ENCODE data around the gene SPEG.
A peak's percentile ranks its signal among the peaks of the same experiment; 100 is the strongest.

The SPEG gene

DNA sequence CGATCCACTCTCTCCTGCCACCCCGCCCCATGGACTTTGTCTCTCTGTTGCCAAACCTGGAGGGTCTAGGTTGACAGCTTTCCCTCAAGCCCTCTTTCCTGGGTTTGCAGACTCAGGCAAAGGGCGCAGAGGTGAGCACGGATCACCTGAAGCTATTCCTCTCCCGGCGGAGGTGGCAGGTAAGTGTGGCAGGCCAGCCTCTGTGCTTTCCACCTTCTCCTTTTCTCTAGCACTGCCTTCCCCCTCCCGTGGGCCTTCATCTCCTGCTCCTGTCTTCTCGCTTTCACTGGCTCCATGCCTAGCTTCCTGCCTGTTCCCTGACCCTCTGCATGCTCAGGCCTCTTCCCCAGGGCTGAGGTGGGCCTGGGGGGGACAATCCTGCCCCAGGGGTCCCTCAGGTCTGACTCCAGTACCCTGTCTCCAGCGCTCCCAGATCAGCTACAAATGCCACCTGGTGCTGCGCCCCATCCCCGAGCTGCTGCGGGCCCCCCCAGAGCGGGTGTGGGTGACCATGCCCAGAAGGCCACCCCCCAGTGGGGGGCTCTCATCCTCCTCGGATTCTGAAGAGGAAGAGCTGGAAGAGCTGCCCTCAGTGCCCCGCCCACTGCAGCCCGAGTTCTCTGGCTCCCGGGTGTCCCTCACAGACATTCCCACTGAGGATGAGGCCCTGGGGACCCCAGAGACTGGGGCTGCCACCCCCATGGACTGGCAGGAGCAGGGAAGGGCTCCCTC, 48.2 kb downstream of the SPEG start:
- DNase-seq = no peak

DNA sequence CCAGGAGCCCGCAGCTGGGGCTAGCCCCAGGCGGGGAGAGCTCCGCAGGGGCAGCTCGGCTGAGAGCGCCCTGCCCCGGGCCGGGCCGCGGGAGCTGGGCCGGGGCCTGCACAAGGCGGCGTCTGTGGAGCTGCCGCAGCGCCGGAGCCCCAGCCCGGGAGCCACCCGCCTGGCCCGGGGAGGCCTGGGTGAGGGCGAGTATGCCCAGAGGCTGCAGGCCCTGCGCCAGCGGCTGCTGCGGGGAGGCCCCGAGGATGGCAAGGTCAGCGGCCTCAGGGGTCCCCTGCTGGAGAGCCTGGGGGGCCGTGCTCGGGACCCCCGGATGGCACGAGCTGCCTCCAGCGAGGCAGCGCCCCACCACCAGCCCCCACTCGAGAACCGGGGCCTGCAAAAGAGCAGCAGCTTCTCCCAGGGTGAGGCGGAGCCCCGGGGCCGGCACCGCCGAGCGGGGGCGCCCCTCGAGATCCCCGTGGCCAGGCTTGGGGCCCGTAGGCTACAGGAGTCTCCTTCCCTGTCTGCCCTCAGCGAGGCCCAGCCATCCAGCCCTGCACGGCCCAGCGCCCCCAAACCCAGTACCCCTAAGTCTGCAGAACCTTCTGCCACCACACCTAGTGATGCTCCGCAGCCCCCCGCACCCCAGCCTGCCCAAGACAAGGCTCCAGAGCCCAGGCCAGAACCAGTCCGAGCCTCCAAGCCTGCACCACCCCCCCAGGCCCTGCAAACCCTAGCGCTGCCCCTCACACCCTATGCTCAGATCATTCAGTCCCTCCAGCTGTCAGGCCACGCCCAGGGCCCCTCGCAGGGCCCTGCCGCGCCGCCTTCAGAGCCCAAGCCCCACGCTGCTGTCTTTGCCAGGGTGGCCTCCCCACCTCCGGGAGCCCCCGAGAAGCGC, 49.1 kb downstream of the SPEG start:
- DNase-seq = no peak

GRCh38 chr2:219484343-219485200, 49.9 kb downstream of the SPEG start:
- no peak for DNase-seq

GRCh38 chr2:219485201-219485580, 50.5 kb downstream of the SPEG start:
- DNase-seq = no peak

- no peak for DNase-seq
Measured at GRCh38 chr2:219486380-219486959, 51.8 kb downstream of the SPEG start.

DNA sequence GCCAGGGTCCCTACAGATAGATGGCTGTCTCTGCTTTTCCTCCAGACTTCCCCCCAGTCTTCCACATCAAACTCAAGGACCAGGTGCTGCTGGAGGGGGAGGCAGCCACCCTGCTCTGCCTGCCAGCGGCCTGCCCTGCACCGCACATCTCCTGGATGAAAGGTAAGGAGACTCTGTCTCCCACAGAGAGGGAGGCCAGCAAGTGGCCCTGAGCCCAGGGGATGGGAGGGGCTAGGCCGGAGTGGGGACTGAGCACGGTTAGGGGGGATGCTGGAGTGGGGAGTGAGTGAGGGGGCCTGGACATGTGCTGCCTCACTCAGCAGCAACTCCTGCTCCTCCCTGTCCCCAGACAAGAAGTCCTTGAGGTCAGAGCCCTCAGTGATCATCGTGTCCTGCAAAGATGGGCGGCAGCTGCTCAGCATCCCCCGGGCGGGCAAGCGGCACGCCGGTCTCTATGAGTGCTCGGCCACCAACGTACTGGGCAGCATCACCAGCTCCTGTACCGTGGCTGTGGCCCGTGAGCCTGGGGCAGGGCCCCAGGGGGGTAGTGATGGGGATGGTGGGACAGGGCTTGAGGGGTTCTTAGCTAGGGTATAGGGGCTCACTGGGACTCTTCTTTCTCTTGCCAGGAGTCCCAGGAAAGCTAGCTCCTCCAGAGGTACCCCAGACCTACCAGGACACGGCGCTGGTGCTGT, 53.7 kb downstream of the SPEG start:
- DNase-seq = no peak

DNA sequence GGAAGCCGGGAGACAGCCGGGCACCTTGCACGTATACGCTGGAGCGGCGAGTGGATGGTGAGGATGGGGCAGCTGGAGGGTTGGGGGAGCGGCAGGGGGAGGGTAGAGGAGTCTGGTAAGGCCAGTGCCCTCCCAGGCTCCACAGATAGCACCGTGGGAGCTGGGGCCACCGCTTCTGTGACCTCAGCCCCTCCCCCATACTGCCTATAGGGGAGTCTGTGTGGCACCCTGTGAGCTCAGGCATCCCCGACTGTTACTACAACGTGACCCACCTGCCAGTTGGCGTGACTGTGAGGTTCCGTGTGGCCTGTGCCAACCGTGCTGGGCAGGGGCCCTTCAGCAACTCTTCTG, 54.2 kb downstream of the SPEG start:
- DNase-seq = no peak

GRCh38 chr2:219489315-219489714, 54.7 kb downstream of the SPEG start:
- DNase-seq = no peak

GRCh38 chr2:219490186-219490585, 55.5 kb downstream of the SPEG start:
- no peak for DNase-seq

DNA sequence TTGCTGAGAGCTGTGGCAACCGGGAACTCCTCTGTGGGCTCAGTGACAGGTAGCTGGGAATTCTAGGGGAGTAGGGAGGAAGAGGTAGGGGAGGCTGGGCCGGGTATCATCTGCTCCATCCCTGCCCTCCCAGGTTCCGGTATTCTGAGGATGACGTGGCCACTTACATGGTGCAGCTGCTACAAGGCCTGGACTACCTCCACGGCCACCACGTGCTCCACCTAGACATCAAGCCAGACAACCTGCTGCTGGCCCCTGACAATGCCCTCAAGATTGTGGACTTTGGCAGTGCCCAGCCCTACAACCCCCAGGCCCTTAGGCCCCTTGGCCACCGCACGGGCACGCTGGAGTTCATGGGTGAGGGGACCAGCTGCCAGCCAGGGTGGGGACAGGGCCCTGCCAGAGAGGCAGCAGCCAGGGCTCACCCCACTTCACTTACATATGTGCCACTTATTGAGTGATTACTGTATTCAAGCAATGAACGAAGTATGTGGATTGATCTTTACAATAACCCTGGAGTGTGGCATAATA, 56.0 kb downstream of the SPEG start:
- DNase-seq = no peak

GRCh38 chr2:219491278-219491963, 56.8 kb downstream of the SPEG start:
- no peak for DNase-seq

DNA sequence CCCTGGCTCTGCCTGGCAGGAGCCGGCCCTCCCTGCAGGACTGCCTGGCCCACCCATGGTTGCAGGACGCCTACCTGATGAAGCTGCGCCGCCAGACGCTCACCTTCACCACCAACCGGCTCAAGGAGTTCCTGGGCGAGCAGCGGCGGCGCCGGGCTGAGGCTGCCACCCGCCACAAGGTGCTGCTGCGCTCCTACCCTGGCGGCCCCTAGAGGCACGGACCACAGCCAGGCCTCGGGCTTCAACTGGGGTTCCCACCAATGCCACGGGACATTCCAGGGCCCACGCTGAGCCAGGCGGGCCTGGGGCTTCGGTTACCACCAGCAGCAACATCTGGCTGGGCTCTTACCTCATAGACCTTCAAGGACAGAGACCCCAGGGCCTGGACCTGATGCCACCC, 57.9 kb downstream of the SPEG start:
- DNase-seq = no peak

DNA sequence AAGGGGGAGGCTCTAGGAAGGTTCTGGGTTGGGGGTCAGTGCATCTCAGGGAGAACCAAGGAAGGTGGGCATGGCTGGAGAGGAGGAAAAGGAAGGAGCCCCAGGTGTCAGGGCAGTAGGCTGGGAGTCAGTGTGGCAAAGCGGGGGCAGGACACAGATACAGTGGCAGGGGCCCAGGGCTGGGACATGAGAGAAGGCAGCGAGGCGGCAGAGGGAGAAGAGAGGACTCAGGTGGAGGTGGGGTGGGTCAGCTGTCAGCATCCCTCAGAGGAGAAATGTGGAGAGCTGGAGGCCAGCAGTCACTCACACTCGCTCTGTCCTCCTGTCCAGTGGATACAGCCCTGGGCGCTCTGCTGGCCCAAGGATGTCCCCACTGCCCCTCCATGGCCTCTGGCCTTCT, 58.4 kb downstream of the SPEG start:
- DNase-seq = no peak

GRCh38 chr2:219494952-219495530, 60.4 kb downstream of the SPEG start:
- DNase-seq = no peak

DNA sequence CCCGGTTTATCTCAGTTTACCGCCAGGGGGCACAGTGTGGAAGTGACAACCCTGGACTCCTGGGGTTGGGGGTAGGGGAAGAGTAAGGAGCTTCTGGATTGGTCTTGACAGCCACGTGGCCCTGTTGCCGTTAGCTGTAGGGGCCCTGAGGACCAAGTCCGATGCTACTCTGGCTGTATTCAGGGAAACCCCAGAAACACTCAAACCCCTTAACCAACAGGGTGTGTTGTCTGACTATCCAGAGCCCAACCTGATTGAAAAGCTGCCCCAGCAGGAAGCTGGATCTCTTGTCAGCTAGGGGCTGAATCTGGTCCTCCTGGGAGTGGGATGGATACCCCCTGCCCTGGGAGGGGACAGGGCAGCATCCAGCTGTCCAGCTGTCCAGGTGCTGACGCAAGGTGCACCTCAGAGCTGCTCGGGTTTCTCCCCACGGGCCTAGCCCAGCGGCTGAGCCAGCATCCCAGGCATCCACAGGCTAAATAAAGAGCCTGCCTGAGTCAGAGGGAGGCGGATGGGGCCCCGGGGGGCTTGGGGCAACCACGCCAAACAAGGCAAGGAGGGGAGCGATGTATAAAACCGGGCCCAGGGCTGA, 61.0 kb downstream of the SPEG start:
- DNase-seq = peak in 2 of 4 experiments; percentile 21 to 23

- DNase-seq = no peak
Measured at GRCh38 chr2:219496247-219496824, 61.7 kb downstream of the SPEG start.

DNA sequence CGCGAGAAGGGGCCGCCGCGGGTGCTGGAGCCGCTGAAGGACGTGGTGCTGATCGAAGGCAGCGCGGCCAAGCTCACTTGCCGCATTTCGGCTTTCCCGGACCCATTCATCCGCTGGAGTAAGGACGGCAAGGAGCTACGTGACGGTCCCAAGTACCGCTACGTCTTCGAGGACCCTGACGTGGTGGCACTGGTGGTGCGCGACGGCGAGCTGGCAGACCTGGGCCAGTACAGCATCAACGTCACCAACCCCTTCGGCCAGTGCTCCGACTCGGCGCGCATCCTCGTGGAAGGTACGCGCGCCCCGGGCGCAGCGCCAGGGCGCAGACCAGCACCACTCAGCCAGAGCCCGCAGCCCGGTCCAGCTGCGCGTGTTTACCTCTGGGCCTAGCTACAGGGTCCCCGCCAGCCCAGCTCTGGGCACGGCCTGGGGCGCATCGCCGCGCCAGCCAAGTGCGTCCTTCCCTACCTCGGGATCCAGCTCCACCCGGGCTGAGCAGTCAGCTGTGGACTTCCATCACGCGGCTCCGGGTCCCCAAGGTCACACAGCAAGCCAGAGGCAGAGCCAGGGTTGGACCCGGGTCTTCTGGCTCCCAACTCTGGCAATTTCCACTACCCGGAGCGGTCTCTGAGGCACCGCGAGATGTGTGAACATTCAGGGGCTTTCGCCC, 62.3 kb downstream of the SPEG start:
- no peak for DNase-seq

GRCh38 chr2:219497495-219498279, 63.0 kb downstream of the SPEG start:
- peak in 2 of 4 experiments; percentile 6 to 13 for DNase-seq
